Measurements from ENCODE around the gene UBAC2.

The UBAC2 gene

GRCh38 chr13:99327761-99328160 is 127.1 kb downstream of the UBAC2 start:
- ChIA-PET POLR2A (no interaction called here), CTCF (no interaction called here)
- DNase-seq (ENCODE audit: extremely low spot score): no peak
- TF ChIP-seq CTBP1 (IDR thresholded peaks at IDR 0.05; ENCODE audit: borderline replicate concordance) (no peak), FOXK2 (IDR thresholded peaks at IDR 0.05) (no peak)

GRCh38 chr13:99329477-99329876 is 128.8 kb downstream of the UBAC2 start:
- DNase-seq (ENCODE audit: extremely low spot score): no peak
- ChIA-PET POLR2A (no interaction called here), CTCF (no interaction called here)
- TF ChIP-seq TARDBP (IDR thresholded peaks at IDR 0.05): no peak
- no peak for TF ChIP-seq HDGF (IDR thresholded peaks at IDR 0.05; ENCODE audit: borderline replicate concordance)
- TF ChIP-seq LEF1 (IDR thresholded peaks at IDR 0.05; ENCODE audit: borderline replicate concordance): no peak
- no peak for TF ChIP-seq ZNF384 (IDR thresholded peaks at IDR 0.05)
- TF ChIP-seq PKNOX1 (IDR thresholded peaks at IDR 0.05): no peak
- TF ChIP-seq SUZ12 (IDR thresholded peaks at IDR 0.05): no peak
- no peak for TF ChIP-seq FOXM1 (IDR thresholded peaks at IDR 0.05; ENCODE audit: borderline replicate concordance)
- TF ChIP-seq ELF4 (IDR thresholded peaks at IDR 0.05): no peak
- no peak for TF ChIP-seq ARNT (IDR thresholded peaks at IDR 0.05)
- TF ChIP-seq L3MBTL2 (conservative IDR thresholded peaks at IDR 0.05): no peak
- no peak for TF ChIP-seq SP1 (IDR thresholded peaks at IDR 0.05)

- no peak for DNase-seq (ENCODE audit: extremely low spot score)
- POLR2A ChIA-PET: no interaction called here
- CTCF ChIA-PET: no interaction called here
- TF ChIP-seq PKNOX1 (IDR thresholded peaks at IDR 0.05): no peak
- no peak for TF ChIP-seq SP1 (IDR thresholded peaks at IDR 0.05)
- no peak for TF ChIP-seq TARDBP (IDR thresholded peaks at IDR 0.05)
- TF ChIP-seq HDGF (IDR thresholded peaks at IDR 0.05; ENCODE audit: borderline replicate concordance): no peak
- TF ChIP-seq BHLHE40 (IDR thresholded peaks at IDR 0.05; ENCODE audit: borderline replicate concordance): no peak
Measured at GRCh38 chr13:99330942-99331341, 130.3 kb downstream of the UBAC2 start.

- TF ChIP-seq L3MBTL2 (conservative IDR thresholded peaks at IDR 0.05) (no peak), PKNOX1 (IDR thresholded peaks at IDR 0.05) (no peak), ELF4 (IDR thresholded peaks at IDR 0.05) (no peak), HDGF (IDR thresholded peaks at IDR 0.05; ENCODE audit: borderline replicate concordance) (no peak), NFRKB (IDR thresholded peaks at IDR 0.05) (no peak), LEF1 (IDR thresholded peaks at IDR 0.05; ENCODE audit: borderline replicate concordance) (no peak), TARDBP (IDR thresholded peaks at IDR 0.05) (no peak), ZNF384 (IDR thresholded peaks at IDR 0.05) (no peak), SP1 (IDR thresholded peaks at IDR 0.05) (no peak), BHLHE40 (IDR thresholded peaks at IDR 0.05; ENCODE audit: borderline replicate concordance) (no peak)
- no peak for DNase-seq (ENCODE audit: extremely low spot score)
- CTCF ChIA-PET: no interaction called here
- POLR2A ChIA-PET: no interaction called here
Measured at GRCh38 chr13:99331881-99332293, 131.2 kb downstream of the UBAC2 start.

- no peak for DNase-seq (ENCODE audit: extremely low spot score)
- ChIA-PET POLR2A (no interaction called here), CTCF (no interaction called here)
- TF ChIP-seq PKNOX1 (IDR thresholded peaks at IDR 0.05) (no peak), ELF4 (IDR thresholded peaks at IDR 0.05) (no peak), BHLHE40 (IDR thresholded peaks at IDR 0.05; ENCODE audit: borderline replicate concordance) (no peak), TARDBP (IDR thresholded peaks at IDR 0.05) (no peak), HDGF (IDR thresholded peaks at IDR 0.05; ENCODE audit: borderline replicate concordance) (no peak), ZNF384 (IDR thresholded peaks at IDR 0.05) (no peak), NFRKB (IDR thresholded peaks at IDR 0.05) (no peak)
Measured at GRCh38 chr13:99332456-99332855, 131.8 kb downstream of the UBAC2 start.

GRCh38 chr13:99334221-99334620 is 133.6 kb downstream of the UBAC2 start:
- ChIA-PET CTCF (no interaction called here), POLR2A (no interaction called here)
- no peak for DNase-seq (ENCODE audit: extremely low spot score)
- TF ChIP-seq BHLHE40 (IDR thresholded peaks at IDR 0.05; ENCODE audit: borderline replicate concordance) (no peak), FOXK2 (IDR thresholded peaks at IDR 0.05) (no peak), PKNOX1 (IDR thresholded peaks at IDR 0.05) (no peak), HDGF (IDR thresholded peaks at IDR 0.05; ENCODE audit: borderline replicate concordance) (no peak), FOXA1 (IDR thresholded peaks at IDR 0.05) (no peak), SP1 (IDR thresholded peaks at IDR 0.05) (no peak), SUZ12 (IDR thresholded peaks at IDR 0.05) (no peak), ARNT (IDR thresholded peaks at IDR 0.05) (no peak), NFRKB (IDR thresholded peaks at IDR 0.05) (no peak), CTBP1 (IDR thresholded peaks at IDR 0.05; ENCODE audit: borderline replicate concordance) (no peak), L3MBTL2 (conservative IDR thresholded peaks at IDR 0.05) (no peak), FOXM1 (IDR thresholded peaks at IDR 0.05; ENCODE audit: borderline replicate concordance) (no peak), LEF1 (IDR thresholded peaks at IDR 0.05; ENCODE audit: borderline replicate concordance) (no peak), ZNF384 (IDR thresholded peaks at IDR 0.05) (no peak), ELF4 (IDR thresholded peaks at IDR 0.05) (no peak), TARDBP (IDR thresholded peaks at IDR 0.05) (no peak)
